Hepatocyte (in vitro differentiated cells): ENCODE data around the gene UFL1.

Experiments used
- EZH2 ChIP-seq: fragments of 200-600 bp; sonication (generic); IDR thresholded peaks from 2 replicates; pipeline ENCODE4 v1.6.1; 2016; ENCODE audit warnings: antibody characterized with exemption, mild to moderate bottlenecking, borderline replicate concordance
- EZH2phosphoT487 ChIP-seq: fragments of 200-600 bp; sonication (generic); IDR thresholded peaks from one replicate; pipeline ENCODE4 v1.6.1; 2018; ENCODE audit warnings: antibody characterized with exemption, mild to moderate bottlenecking, low read depth, moderate library complexity; ENCODE audit not compliant: unreplicated experiment, severe bottlenecking
- TF ChIP-seq, protein P1 (sequence below): fragments of 200-600 bp; sonication (generic); IDR thresholded peaks from 2 replicates; pipeline ENCODE4 v1.5.1; 2016; ENCODE audit warnings: antibody characterized with exemption, mild to moderate bottlenecking; ENCODE audit not compliant: poor library complexity

DNA sequence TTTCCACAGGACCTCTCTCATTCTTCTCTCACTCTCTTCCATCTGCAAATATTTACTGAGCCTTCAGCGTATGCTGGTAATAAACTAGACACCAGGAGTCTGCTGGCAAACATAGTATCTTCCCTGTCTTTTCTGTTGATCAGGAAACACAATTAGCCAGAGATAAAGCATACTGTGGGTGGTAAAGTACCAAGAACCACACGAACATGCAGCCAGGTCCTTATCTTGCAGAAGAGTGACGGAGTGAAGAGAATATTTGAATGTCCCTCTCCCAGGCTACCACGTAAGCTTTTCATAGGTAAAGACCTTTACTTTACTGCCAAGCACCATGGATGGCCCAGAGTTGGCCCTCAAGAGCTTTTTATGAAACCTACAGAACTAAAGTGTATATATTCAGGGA lies 54.6 kb downstream of the UFL1 start:
- TF ChIP-seq, protein P1, sequence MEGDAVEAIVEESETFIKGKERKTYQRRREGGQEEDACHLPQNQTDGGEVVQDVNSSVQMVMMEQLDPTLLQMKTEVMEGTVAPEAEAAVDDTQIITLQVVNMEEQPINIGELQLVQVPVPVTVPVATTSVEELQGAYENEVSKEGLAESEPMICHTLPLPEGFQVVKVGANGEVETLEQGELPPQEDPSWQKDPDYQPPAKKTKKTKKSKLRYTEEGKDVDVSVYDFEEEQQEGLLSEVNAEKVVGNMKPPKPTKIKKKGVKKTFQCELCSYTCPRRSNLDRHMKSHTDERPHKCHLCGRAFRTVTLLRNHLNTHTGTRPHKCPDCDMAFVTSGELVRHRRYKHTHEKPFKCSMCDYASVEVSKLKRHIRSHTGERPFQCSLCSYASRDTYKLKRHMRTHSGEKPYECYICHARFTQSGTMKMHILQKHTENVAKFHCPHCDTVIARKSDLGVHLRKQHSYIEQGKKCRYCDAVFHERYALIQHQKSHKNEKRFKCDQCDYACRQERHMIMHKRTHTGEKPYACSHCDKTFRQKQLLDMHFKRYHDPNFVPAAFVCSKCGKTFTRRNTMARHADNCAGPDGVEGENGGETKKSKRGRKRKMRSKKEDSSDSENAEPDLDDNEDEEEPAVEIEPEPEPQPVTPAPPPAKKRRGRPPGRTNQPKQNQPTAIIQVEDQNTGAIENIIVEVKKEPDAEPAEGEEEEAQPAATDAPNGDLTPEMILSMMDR, result no peak
- TF ChIP-seq EZH2phosphoT487 (no peak), EZH2 (no peak)
